DND-41 (cell line): ENCODE measurements around the gene CTNNA3.

Source experiments
- CTCF ChIP-seq: IDR thresholded peaks from 2 replicates; pipeline ENCODE4 v1.5.1; 2012; ENCODE audit warnings: borderline replicate concordance, low read length, moderate library complexity, mild to moderate bottlenecking; ENCODE audit not compliant: poor library complexity, severe bottlenecking; ENCODE audit errors: extremely low read depth
- EZH2 ChIP-seq: IDR thresholded peaks from 3 replicates; pipeline ENCODE4 v1.6.1; 2012; ENCODE audit warnings: borderline replicate concordance, low read depth, mild to moderate bottlenecking, moderate library complexity, low read length, inconsistent platforms; ENCODE audit not compliant: severe bottlenecking

- TF ChIP-seq CTCF, result peak; percentile 27
- no peak for TF ChIP-seq EZH2
Measured at GRCh38 chr10:66214721-66215404, 1481.1 kb downstream of the CTNNA3 start.
